ENCODE results near the gene CEP68. TPM values are rescaled to one million over a fixed set of nuclear protein-coding genes. Genes with fewer than 3 reads are reported as not detected.

The CEP68 gene
- total and polyA plus RNA-seq, 11 donors = 6.5 to 26.8 (median 16.4) TPM

- WGBS, 4 donors = 86 to 89% (median 88%) methylated on average over 11 of the region's 11 CpGs
- no peak overlapping the region for H3K4me3 ChIP-seq
- DNase-seq (no peak), ATAC-seq (no peak)
- no peaks in the 10 kb centered on the region for H3K36me3 ChIP-seq
- no peaks in the 10 kb centered on the region for H3K27me3 ChIP-seq
- no peaks in the 10 kb centered on the region for H3K9me3 ChIP-seq
- no peak overlapping the region for H3K27ac ChIP-seq
- peaks cover 0 to 32% (median 8%) of the 10 kb centered on the region in 12 donors for H3K4me1 ChIP-seq
- intact Hi-C loops (cut with DNase I) = loop anchor here in 1 of 10 donors (5.0 kb wide), 1 partner anchor 33 kb away; no protein-coding TSS in a partner anchor
- no peak for TF ChIP-seq POLR2A (IDR thresholded peaks at IDR 0.05)
- TF ChIP-seq CTCF (IDR thresholded peaks at IDR 0.05) = no peak
Observed at GRCh38 chr2:65030476-65031332, 25.5 kb upstream of the CEP68 start.

DNA sequence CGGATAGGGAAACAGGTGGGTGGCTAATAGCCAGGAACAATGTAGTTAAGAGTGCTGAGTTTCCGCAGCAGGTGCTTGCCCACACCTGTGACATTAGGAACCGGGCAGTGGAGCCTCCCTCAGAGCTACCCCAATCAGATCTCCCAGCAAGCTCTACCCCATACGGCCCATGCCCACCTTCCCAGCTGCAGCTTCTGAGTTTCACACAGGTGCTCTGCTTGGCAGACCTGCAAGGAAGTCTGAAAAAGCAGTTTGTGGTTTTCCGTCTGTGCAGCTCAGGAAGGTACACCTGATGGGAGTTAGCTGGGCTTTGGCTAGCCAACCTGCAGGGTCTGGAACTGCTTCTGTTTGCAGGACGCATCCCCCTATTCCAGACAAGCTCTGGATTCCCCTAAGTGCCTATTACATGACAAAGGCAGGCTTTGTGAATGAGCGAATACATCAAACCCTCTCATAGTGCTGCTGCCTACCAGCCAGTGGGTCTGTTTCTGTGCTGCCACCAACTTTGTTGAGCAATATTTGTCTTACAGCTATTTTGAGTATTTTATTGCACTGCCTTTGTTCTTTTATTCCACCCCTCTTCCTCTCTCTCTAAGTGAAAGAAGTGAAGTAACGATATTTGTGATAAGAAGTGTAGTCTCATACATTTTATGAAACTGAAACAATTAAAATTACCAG, 24.7 kb upstream of the CEP68 start:
- Histone ChIP-seq H3K27ac (no peak overlapping the region), H3K9me3 (no peaks in the 10 kb centered on the region), H3K4me3 (no peak overlapping the region), H3K4me1 (peaks cover 0 to 30% (median 8%) of the 10 kb centered on the region in 12 donors), H3K27me3 (no peaks in the 10 kb centered on the region), H3K36me3 (no peaks in the 10 kb centered on the region)
- ATAC-seq (peak in 1 of 4 donors; percentile 15), DNase-seq (no peak)
- 69 to 82% (median 74%) methylated on average over 8 of the region's 8 CpGs for WGBS, 4 donors
- intact Hi-C loops (cut with DNase I) = loop anchor here in 2 of 10 donors (2.0 to 5.0 kb wide), 2 partner anchors 34 to 115 kb away; no protein-coding TSS in a partner anchor
- TF ChIP-seq POLR2A (IDR thresholded peaks at IDR 0.05) (no peak), CTCF (IDR thresholded peaks at IDR 0.05) (no peak)

DNA sequence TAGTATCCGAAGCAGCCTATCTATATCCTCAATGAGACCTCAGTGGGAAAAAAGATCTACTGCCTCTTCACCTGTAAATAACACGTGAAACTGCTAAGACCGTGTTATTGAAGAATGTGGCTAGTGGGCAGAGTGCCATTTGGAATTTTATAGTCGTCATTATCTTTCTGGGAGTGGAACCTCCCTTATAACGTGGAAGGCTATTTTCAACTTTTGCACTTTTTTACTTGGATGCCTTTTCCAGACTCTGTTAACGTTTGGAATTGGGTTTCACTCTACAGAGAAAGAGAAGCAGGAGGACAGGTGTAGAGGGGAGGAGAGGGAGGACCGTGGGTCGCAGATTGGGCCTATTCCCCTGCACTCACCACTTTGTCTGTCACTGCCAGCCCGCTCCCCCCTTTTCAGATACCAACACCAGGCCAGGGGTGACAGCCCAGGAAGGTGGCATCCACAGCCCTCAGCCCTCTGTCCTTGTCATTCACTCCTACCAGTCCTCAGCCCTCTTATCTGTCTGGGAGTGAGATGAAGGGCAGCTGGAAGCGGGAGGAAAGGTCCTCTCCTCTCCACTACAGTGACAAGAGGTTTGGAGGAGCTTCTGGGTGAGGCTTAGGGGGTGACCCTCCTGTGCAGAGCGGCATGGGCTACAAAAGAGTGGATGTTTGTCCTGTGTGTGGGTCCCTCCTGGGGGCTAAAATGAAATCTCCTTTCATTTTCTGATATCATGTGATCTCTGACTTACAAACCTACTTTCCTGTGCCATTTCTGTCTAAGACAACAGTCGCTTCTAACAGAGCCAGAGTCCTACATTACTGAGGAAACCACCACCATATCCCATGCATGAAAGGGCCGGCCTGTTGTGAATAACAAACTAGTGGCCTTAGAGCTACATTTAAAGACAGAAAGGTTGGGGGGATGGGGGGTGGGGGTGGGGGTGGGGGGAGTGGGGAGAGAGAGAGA, 23.9 kb upstream of the CEP68 start:
- H3K4me1 ChIP-seq = peaks cover 0 to 30% (median 8%) of the 10 kb centered on the region in 12 donors
- no peaks in the 10 kb centered on the region for H3K27me3 ChIP-seq
- ATAC-seq (peak in 3 of 4 donors; percentile 44 to 81 (median 66)), DNase-seq (no peak)
- H3K9me3 ChIP-seq = no peaks in the 10 kb centered on the region
- intact Hi-C loops (cut with DNase I) = loop anchor here in 2 of 10 donors (2.0 to 5.0 kb wide), 2 partner anchors 35 to 115 kb away; no protein-coding TSS in a partner anchor
- no peaks in the 10 kb centered on the region for H3K36me3 ChIP-seq
- H3K27ac ChIP-seq = no peak overlapping the region
- no peak overlapping the region for H3K4me3 ChIP-seq
- TF ChIP-seq POLR2A (IDR thresholded peaks at IDR 0.05) = no peak
- no peak for TF ChIP-seq CTCF (IDR thresholded peaks at IDR 0.05)
- 48 to 57% (median 51%) methylated on average over 13 of the region's 13 CpGs for WGBS, 4 donors

All from heart left ventricle (tissue), 16 donors.